Calu3 (cell line): ENCODE measurements around the gene RSPH9. TPM values are rescaled to one million over a fixed set of nuclear protein-coding genes. Genes with fewer than 3 reads are reported as not detected.
"Not testable (repeated sequence)": the region's sequence is repeated elsewhere in the genome, so short reads cannot be mapped to it uniquely, and the experiment has no call there.

Source experiments
- BruUV-seq: library from RNA; stranded (reverse); fragments of 400-500 nt; replicated peaks from 2 replicates; lab custom pipeline; 2021; lab: Mats Ljungman, UMichigan
- CTCF ChIA-PET: fragments of 300-600 bp; sonication (Branson Sonifier 250); formaldehyde crosslinking; loops from one replicate; lab custom pipeline; 2022; ENCODE audit warnings: antibody characterized with exemption; lab: Charles Lee
- DNase-seq: peaks from one replicate; pipeline ENCODE4 v3.0.0; 2022
- H3K27ac Mint-ChIP-seq: one replicate; pipeline ENCODE4 v1.8.0; 2022; ENCODE audit warnings: mixed read lengths; ENCODE audit not compliant: unreplicated experiment
- H3K27me3 Mint-ChIP-seq: one replicate; pipeline ENCODE4 v1.8.0; 2022; ENCODE audit warnings: mixed read lengths; ENCODE audit not compliant: unreplicated experiment
- H3K36me3 Mint-ChIP-seq: one replicate; pipeline ENCODE4 v1.8.0; 2022; ENCODE audit warnings: mild to moderate bottlenecking, moderate library complexity, mixed read lengths; ENCODE audit not compliant: insufficient read depth, unreplicated experiment
- H3K4me1 Mint-ChIP-seq: one replicate; pipeline ENCODE4 v1.8.0; 2022; ENCODE audit warnings: mild to moderate bottlenecking, low read depth, mixed read lengths; ENCODE audit not compliant: unreplicated experiment
- H3K4me3 Mint-ChIP-seq: one replicate; pipeline ENCODE4 v1.8.0; 2022; ENCODE audit warnings: mild to moderate bottlenecking, low read depth, moderate library complexity, mixed read lengths; ENCODE audit not compliant: unreplicated experiment
- H3K9me3 Mint-ChIP-seq: one replicate; pipeline ENCODE4 v1.8.0; 2022; ENCODE audit warnings: low read depth, mixed read lengths; ENCODE audit not compliant: unreplicated experiment
- intact Hi-C: fragments of 100-400 bp; cut with micrococcal nuclease; formaldehyde crosslinking; loops from one replicate; pipeline ENCODE4 v1.10.0; 2022; ENCODE audit not compliant: unreplicated experiment
- total RNA-seq: library from RNA; stranded (reverse); gene quantifications from 2 replicates; pipeline ENCODE4 v1.2.3, GENCODE V29; 2022
- TF ChIP-seq, protein P1 (sequence below): fragments of 200-600 bp; IDR thresholded peaks from one replicate; pipeline ENCODE4 v1.8.0; 2022; ENCODE audit warnings: antibody characterized with exemption; ENCODE audit not compliant: unreplicated experiment

RSPH9 gene
- total RNA-seq, 1 experiment from 2014 or later = 0.19 TPM

DNA sequence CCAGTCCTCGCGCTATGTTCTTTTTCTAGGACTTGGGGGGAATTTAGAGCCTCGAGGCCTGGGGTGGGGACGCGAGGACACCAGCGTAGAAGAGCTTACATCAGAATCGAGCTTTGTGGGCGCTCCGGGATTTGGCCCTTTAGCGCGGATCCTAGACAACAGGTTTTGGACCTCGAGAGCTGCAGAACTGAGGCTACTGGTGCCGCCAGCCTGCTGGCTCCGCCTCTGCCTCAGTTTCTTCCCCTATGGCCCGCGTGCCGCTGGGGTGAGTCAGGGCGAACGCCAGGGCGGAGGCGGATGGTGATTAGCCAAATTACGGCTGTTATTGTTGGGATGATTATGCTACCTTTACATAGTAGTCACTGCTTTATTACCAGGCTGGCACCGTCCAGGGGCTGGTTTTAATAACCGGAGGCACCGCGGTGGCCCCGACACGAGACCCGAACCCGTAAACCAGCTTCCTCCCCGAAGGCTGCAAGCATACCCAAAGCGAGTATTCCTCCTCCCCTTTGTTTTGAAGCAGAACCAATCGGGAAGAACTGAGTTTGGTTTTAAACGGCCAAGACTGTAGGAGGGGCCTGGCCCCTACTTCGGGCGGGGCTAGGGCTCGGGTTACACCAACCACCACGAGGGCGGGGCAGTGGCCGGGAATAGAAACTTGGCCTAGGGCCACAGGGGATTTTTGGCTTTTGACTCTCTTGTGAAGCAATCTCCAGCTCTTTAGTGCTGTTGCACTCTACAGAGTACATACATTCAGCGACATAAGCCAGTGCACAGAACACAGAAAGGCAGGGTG, 15.1 kb upstream of the RSPH9 start:
- H3K36me3 Mint-ChIP-seq = peaks cover 58% of the 10 kb centered on the region
- H3K4me1 Mint-ChIP-seq = peaks cover 50% of the 10 kb centered on the region
- BruUV-seq = TSS peak; percentile 78
- H3K9me3 Mint-ChIP-seq = no peaks in the 10 kb centered on the region
- peaks cover 7% of the 10 kb centered on the region for H3K27me3 Mint-ChIP-seq
- peak overlapping the region; percentile 100 for H3K27ac Mint-ChIP-seq
- H3K4me3 Mint-ChIP-seq = peak overlapping the region; percentile 100
- intact Hi-C loops = no loop called here
- DNase-seq = peak; percentile 99
- TF ChIP-seq, protein P1, sequence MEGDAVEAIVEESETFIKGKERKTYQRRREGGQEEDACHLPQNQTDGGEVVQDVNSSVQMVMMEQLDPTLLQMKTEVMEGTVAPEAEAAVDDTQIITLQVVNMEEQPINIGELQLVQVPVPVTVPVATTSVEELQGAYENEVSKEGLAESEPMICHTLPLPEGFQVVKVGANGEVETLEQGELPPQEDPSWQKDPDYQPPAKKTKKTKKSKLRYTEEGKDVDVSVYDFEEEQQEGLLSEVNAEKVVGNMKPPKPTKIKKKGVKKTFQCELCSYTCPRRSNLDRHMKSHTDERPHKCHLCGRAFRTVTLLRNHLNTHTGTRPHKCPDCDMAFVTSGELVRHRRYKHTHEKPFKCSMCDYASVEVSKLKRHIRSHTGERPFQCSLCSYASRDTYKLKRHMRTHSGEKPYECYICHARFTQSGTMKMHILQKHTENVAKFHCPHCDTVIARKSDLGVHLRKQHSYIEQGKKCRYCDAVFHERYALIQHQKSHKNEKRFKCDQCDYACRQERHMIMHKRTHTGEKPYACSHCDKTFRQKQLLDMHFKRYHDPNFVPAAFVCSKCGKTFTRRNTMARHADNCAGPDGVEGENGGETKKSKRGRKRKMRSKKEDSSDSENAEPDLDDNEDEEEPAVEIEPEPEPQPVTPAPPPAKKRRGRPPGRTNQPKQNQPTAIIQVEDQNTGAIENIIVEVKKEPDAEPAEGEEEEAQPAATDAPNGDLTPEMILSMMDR = no peak
- CTCF ChIA-PET = interaction anchor here (0.5 to 1.3 kb wide), 19 partner anchors 9 to 449 kb away, joined by 3 to 8 read pairs (median 3); no protein-coding TSS in a partner anchor

DNA sequence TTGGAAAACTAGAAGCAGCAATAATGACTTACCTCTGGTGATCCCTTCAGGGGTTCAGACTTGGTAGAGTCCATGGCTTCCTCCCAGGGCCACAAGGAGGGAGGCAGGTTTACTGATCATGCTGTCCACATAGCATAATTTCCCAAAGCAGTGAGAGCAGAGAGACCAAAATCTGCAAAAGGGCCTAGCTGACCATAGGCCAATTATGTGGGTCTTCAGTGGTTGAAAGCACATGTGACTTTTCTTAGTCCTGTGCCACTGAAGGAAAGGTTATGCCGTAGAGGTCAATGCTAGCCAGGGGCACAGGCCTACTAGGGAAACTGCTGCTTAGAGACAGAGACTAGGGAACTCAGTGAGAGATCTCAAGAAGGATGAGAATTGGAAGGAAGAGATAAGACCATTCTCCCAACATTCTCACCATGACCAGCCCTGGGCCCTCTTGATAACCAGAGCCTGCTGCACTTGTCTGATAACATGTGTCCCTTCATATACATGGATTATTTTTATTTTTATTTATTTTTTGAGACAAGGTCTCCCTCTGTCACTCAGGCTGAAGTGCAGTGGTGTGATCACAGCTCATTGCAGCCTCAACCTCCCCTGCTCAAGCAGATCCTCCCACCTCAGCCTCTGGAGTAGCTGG, 13.7 kb upstream of the RSPH9 start:
- Mint-ChIP-seq H3K36me3 (peaks cover 53% of the 10 kb centered on the region), H3K4me3 (no peak overlapping the region), H3K27ac (peak overlapping the region; percentile 100), H3K27me3 (peaks cover 7% of the 10 kb centered on the region), H3K9me3 (no peaks in the 10 kb centered on the region), H3K4me1 (peaks cover 55% of the 10 kb centered on the region)
- no TSS peak for BruUV-seq
- DNase-seq = no peak
- intact Hi-C loops = no loop called here
- TF ChIP-seq, protein P1 = no peak
- CTCF ChIA-PET = no interaction called here

DNA sequence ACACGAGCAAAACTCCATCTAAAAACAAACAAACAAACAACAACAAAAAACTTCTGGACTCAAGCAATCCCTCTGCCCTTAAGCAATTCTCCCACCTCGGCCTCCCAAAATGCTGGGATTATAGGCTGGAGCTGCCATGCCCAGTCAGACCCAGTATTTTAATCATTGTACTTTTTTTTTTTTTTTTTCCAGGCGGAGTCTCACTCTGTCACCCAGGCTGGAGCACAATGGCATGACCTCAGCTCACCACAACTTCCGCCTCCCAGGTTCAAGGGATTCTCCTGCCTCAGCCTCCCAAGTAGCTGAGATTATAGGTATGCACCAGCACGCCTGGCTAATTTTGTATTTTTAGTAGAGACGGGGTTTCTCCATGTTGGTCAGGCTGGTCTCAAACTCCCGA, 11.8 kb upstream of the RSPH9 start:
- intact Hi-C loops, H3K4me3 Mint-ChIP-seq, DNase-seq, BruUV-seq, H3K9me3 Mint-ChIP-seq, H3K27ac Mint-ChIP-seq, CTCF ChIA-PET, H3K27me3 Mint-ChIP-seq: not testable (repeated sequence)
- peaks cover 41% of the 10 kb centered on the region for H3K36me3 Mint-ChIP-seq
- H3K4me1 Mint-ChIP-seq = peaks cover 36% of the 10 kb centered on the region

DNA sequence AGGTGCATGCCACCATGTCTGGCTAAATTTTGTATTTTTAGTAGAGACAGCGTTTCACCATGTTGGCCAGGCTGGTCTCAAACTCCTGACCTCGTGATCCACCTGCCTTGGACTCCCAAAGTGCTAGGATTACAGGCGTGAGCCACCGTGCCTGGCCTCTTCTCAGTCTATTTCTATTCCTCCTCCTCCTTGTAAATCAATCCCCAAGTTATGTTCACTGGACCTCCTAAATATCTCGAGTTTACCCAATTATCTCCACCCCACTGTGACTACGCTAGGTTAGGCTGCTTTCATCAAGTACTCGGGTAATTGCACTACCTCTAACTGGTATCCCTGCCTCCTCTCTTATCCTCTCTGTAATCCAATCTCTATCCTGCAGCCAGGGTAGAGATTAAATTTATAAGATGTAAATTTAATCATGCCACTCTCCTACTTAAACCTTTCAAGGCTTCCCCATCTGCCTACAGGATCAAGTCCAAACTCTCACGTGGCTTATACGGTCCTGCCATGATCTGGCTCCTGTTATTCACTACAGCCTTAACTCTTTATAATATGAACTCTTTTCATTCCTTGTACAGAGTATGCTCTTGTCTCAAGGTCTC, 10.0 kb upstream of the RSPH9 start:
- Mint-ChIP-seq H3K36me3 (peaks cover 39% of the 10 kb centered on the region), H3K9me3 (no peaks in the 10 kb centered on the region), H3K4me3 (no peak overlapping the region), H3K4me1 (peaks cover 37% of the 10 kb centered on the region), H3K27me3 (no peaks in the 10 kb centered on the region), H3K27ac (peak overlapping the region; percentile 89)
- no peak for DNase-seq
- TF ChIP-seq, protein P1 = no peak
- CTCF ChIA-PET = no interaction called here
- intact Hi-C loops = no loop called here
- no TSS peak for BruUV-seq
